IPS-NIHi11 (cell line): Measurements from ENCODE around the gene FREM1.

ENCODE experiments used
- DNase-seq: peaks from one replicate; pipeline ENCODE4 v3.0.0; 2012; ENCODE audit warnings: mixed read lengths, low spot score

Gene FREM1

DNA sequence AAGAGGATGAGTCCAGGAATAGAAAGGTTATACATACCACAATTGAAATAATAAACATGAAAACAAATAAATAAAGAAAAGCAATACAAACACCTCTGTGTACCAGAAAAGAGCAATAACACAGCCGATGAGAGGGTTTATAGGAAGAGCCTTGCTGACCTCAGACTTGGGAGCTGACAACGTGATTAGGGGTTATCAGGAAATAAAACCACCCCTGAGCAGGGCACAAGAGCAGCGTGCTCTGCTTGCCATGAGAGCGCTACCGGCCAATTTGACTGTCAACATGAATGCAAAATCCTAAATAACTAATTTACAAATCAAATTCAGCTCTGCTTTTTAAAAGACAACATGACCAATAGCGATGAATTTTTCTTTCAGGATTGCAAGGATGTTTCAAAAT lies 2.6 kb upstream of the FREM1 start:
- DNase-seq, result no peak

DNA sequence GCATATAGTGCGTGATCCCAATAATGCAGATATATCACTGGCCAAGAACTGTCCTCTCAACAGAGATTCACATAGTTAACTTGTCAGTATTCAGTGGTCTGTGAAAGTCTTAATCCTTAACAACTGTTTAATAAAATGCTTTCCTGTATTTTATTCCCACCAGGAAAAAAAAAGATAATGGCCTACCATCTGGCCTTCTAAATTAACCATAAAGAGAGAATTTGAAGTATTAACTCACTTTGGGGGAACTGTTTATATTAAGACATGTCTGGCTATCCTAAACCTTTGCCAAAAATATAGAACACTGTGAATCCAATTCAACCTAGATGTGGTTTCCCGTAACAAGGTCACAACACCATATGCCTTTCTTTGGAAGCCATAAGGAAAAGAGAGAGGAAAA lies 818 bp upstream of the FREM1 start:
- DNase-seq, result no peak

DNA sequence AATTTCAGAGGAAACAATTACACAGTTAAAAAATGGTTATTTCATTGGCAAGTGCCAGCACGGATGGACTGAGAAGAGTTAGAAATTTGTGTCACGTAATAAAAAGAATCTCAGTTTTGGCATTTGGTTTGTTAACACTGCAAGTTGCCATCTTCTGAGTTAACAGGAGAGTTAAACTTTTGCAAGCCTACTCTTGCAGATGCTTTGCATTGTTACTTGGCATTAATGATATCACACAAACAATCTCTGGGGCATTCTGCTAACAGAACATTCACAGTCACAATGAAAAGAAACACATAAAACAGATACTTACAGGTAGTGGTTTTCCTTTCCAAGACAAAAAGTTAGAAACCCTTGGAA lies 647 bp downstream of the FREM1 start:
- no peak for DNase-seq

DNA sequence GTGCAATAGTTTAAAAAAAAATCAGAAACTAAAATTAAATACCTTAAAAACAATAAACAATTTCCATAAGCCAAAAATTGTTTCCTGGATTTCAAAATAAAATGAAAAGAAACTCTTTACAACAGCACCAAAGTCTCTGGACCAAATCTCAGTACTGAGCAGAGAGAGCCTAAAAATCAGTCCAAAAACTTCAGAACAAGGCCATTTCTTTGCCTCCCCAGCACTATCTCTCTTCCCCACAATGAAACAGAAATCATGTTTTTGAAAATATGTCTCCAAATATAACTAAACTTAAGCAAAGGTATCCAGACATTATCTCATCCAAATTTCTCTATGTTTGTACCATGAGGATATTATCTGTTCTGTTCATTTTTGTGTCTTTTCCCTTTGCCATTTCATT lies 1.0 kb downstream of the FREM1 start:
- no peak for DNase-seq

DNA sequence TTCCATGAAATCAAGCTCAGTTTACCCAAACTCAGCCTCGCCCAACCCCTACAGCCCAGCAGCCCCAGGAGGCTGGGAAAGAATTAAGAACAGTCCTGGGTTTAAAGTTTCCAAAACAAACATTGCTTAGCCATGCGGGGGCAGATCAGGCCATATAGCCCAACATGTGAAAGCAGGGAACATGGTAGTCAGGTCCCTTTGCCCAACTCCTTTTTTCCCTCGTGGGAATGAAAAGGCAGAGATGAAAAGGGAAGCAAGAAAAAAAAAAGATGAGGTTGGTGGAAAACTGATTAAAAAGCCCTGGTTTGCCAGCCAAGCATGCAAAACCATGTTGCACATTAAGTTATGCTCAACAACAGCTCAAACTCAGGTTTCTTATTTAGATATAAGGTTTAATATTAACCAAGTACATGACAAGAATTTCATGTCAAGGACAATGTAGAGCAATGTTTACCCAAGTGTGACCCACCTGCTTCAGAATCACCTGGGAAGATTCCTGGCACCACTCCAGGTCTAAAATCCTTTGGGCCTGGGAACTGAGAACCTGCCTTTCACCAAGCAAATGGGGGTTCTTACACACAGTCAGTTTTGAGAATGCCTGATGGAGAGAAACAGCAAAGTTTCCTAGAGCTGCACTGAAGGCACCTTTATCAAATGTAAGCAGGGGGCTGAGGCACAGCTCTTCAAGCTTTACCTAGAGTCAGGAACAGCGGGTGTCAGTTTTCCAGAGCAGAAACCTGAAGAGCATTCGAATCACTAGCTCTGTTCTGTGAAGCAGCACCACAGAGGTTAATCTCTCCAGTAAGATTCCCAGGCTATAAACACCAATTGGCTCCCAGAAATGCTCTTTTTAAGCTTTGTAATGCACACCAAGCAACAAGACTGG lies 1.7 kb downstream of the FREM1 start:
- DNase-seq, result peak; percentile 41

DNA sequence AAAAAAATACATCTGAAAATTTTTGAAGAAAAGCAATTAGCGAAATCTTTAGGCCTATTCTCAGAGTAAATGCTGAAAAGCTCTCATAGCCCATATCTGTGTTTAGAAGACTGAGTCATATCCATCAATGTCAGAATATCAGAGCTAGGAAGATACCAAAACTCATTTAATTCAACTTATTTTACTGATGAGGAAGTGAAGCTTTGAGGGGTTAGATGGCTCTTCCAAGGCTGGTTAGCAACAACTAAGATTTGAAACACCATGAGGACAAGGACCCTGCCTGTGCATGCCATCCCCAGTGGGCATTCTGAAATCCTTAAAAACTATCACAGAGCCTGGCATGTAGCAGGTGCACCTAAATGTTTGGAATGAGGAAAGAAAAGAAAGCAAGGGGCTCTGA lies 2.5 kb downstream of the FREM1 start:
- DNase-seq, result no peak

DNA sequence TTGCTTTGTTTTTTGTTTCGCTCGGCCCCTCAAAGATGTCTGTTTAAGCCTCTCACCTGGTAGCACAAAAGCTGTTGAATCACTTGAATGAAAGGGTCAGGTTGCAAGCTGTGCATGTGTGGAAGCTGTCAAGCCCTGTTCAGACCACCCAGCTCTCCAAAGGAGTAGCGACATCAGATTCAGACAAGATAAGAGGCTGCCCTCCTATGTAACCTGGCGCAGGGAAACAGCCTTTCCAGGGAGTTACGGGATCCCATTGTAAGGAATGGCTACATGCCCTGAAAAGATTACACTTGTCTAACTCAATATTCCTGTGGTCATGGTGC lies 2.9 kb downstream of the FREM1 start:
- peak; percentile 62 for DNase-seq

DNA sequence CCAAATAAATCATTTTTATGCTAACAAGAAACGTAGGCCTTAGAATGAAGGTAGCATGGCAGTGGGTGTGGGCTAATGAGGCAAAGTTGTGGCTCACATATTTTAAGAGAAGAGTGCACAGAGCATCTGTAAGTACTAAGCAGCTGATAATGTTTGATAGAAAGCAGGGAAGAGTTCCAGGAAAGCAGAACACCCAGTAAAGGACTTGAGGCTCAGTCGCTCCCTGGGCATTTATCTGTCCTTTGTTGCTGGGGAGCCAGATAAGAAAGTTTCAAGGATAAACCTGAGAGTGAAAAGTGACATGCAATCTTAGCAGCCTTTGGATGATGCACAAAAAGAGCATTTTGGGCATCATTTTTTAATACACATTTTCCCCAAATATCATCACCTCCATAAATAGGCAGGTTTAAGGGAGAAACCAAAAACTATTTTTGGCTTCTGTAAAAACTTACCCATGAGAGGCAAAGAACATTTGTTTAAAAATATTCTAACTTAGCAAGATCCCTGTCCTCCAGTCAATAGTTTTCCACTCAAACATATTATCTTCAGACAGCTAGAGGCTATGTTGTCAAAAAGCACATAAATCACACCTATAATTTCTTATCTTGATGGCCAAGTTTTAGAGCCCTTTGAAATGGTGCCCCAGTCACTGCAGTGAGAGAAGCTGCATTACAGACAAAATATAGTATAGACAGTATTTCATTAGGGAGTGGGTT lies 3.4 kb downstream of the FREM1 start:
- no peak for DNase-seq

DNA sequence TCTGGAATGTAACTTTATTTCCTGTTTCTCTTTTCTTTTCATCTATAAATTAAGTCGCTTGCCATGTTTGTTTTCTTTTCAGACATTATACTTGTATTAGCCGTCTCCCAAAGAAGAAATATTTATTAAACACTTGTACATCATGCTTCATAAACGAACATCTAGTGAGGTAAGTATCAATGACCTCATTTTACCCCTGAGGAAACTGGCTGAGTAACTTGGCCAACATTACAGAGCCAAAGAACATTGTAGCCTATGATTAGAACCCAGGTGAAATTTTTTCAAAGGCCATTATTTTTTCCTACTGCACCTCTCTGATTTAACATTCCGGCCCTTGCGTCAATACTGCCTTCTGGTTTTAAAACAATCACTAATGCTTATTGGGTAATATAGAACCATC lies 4.2 kb downstream of the FREM1 start:
- no peak for DNase-seq

DNA sequence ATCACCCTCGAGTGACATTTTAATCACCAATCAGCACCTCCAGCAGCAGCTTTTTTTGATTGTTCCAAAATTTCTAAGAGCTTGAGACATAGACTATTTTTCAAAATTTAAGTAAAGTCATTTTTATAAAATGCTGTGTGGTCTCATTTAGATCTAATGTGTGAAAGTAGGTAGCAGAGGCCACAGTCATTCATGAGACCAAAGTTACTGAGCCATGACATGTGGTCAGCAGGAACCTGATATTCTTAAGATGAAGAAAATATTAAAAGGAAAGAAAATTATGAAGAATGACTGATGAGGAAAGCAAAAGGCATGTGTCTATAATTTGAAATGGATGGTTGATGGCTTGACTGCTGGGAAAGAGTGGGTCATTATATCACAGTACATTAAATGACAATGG lies 7.2 kb downstream of the FREM1 start:
- DNase-seq, result no peak

DNA sequence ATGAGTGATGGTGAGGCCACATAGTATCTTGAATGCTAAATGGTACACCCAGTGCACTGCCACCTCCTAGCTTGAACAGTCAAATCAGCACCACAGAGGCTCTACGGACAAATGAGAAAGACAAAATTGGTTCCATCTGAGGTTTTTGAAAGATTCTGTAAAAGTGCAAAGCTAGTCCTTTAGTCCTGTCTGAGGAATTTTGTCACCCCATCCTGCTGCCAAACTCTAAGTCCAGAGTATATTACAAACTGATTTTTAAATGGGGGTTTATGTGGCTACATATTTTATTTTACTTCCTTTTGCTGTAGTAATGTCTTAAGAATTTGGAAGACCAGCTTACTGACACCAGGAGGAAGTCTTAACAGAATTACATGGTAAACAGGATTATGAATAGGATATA lies 7.7 kb downstream of the FREM1 start:
- no peak for DNase-seq

DNA sequence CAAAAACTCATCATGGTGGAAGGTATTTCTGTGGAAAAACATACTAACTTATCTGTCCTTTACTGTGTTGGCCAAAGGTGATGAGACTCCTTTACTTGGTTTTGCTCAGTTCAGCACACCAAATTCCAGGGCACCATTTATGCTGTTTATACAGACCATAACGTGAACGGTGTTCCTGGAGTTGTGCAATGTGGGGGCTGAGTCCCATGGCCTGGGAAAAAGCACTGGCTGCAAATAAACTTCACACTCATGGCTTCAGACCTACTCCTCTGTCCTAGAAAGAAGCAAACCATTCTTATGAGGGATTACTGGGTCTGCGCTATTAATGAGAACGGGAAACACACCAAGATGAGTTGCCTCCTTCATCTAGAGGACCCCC lies 10.4 kb downstream of the FREM1 start:
- no peak for DNase-seq

DNA sequence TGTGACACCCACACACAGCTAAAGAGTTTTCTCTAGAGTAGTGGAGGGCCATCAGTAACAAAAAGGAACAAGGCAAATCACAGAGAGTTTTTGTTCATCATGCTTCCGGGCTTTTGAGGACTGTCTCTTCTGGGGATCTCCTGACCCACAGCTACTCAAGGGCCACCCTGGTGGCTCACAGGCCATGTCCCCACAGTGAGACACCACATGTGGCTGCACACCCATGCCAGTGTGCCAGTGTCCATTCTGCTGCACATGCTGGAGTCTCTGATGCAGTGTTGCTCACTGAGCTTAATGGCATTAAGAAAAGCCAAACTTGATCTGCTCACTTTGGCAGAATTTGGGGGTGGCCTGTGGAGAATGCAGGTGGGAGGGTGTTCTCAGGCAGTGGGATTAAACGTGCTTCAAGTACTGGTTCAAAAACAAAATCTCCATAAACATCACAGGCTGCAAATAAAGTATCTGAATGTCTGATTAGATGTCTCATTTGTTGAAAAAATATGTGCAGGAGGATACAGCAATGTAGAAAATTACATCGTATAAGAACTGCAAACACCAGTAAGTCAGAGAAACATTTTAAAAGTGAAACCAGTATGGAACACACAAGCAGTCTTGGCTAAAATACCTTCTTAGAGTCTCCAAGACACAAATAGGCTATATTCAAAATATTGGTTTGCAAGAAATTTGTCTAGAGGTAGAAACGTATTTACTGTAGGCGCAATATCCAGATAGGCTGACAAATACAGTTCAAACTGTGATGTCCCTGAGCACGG lies 11.0 kb downstream of the FREM1 start:
- DNase-seq, result no peak

DNA sequence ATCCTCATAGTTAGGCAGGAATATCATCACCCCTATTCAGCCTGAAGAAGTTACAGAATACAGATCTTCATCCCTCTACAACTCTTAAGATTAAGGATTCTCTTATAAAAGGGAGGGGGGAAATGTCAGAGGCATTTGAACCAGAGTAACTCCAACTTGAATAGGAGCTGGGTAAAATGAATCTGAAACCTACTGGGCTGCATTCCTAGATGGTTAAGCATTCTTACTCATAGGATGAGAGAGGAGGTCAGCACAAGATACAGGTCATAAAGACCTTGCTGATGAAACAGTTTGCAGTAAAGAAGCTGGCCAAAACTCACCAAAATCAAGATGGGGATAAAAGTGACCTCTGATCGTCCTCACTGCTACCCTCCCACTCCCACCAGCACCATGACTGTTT lies 14.4 kb downstream of the FREM1 start:
- no peak for DNase-seq

DNA sequence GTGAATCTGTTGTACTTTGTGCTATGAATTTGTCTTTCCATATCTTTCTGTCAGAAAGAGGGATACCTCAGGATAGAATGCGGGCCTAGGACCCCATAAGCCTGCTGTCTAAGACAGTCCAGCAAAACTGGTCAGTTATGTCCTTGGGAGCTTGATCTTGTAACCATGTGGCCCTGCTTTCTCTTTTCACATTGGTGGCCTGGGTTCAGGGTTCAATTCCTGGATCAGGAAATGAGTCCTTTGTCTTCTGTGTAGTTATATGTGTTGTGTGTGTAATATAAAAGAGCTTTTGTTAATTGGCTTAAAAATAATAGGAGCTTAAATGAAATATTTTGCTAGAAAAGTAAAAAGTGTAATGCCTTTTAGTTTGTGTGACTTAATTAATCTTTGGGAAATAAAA lies 16.9 kb downstream of the FREM1 start:
- DNase-seq, result no peak

DNA sequence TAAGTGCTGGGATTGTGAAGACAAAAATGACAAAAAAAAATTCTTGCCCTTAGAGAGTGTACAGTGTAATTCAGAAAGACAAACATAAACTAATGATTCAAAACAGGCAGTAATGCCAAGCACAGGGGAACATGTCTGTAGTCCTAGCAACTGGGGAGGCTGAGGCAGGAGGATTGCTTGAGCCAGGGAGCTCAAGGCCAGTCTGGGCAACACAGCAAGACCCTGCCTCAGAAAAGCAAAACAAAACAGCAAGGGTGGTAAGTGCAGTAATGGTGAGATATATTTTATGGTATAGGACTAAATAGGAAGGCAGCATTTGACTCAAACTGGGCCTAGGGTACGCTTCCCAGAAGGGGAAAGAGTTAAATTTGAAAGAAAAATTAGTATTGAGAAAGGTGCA lies 18.9 kb downstream of the FREM1 start:
- no peak for DNase-seq

DNA sequence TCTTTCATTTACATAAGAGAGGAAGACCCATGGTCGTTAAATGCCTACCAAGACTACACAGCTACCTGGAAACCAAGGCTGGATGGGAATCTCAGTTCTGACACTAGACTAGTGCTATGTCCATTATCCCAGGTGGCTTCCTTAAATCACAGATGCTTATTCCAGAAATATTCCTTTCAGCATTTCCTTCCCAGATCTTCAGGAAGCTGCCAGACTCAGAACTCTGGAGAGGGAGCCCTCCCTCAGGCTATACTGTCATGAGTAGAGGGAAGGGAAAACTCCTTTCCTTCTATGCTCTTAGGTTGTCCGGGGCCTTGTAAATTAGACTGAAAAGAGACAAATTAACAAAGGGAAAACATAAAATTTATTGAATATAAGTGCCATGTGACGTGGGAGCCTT lies 20.8 kb downstream of the FREM1 start:
- no peak for DNase-seq

DNA sequence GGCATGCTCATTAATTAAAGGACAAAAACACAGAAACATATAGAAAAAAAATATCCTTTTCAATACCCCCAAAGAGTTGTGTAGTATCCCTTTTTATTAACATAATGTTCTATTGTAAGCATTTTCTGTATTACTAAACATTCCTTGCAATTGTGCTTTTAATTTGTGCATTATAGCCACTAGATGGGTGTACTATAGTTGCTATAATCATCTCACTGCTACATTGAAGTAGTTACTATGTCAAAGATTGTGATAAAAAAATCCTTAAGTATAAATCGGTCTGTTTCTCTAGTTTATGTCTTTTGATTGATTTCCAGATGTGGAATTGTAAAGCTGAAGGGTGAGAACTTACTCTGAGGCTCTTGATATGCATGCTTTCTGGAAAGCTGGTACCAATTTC lies 21.4 kb downstream of the FREM1 start:
- no peak for DNase-seq

DNA sequence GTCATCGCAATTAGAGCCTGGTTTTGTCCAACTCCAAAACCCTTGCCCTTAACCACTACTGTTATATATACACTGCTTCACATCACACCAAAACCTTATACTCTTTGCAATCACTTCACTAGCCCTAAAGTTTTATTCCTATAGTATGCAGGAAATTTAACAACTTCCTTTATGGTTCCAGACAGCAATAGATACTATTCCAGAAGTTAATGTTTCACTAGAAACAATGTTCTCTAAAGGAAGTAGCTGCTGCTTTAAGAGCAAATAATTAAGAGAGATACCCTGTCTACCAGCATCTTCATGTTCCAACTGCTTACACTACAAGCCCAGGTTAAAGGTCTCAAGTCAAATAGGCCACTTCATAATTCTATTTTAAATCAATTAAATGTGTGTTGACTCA lies 22.0 kb downstream of the FREM1 start:
- no peak for DNase-seq

DNA sequence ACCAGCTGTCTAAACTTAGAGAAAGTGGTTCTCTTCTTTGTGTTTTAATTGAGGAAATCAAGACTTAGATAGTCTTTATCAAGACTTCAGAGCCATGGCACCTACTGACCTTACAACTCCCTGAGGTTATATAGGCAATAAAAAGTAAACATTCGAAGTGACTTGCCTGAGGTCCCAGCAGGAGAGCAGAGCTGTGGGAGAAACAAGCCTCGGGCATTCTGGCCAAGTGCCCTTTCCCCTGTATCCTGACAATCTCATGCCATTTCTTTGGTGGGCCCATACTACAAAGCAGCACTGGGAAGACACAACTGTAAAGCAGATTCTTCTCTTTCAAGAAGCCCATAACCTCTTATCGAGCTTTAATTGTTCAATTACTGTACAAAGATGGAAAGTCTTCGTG lies 23.1 kb downstream of the FREM1 start:
- DNase-seq, result no peak

DNA sequence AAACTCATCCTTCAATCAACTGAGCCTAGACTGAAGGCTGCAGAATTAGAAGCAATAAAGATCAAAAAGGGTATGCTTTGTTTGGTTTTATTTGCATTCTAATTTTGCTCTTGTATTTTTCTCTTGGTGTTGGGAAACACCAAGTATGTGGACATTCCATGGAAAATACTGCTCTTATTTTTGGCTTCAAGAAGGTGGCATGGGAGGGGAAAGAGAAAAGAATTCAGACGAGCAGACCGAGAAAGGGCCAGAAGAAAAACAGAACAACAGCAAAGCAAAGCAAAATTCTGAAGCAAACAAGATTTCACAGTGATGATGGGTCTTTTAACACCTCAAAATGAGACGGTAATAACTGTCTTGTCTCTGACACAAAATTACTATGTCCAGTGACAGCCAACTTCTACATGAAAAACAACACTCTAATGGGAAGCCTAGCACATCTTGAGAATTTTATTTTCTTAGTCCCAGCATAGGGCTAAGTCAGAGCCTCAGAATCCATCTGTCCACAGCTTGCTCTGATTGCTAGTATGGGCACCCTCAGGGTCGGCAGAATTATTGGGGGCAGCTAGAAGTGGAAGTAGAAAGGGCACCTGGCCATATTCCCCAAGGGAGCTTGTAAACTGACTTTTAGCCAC lies 26.8 kb downstream of the FREM1 start:
- DNase-seq, result no peak

DNA sequence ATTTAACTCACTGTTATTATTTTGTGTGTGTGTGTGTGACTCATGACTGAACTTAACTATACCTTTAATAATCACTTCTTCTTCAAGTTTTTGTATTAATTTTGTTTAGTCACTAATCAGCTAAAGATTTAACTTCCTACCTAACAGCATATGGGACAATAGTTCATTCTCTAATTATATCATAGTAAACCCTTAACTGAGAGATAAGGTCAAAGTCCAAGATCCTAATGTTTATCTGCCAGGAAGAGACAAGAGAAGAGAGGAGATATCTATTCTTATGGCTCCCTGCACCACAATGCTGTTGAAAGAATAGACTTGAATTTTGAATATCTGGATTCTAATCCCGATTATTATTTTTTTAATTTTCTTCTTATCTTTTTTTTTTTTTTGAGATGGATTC lies 28.1 kb downstream of the FREM1 start:
- no peak for DNase-seq

DNA sequence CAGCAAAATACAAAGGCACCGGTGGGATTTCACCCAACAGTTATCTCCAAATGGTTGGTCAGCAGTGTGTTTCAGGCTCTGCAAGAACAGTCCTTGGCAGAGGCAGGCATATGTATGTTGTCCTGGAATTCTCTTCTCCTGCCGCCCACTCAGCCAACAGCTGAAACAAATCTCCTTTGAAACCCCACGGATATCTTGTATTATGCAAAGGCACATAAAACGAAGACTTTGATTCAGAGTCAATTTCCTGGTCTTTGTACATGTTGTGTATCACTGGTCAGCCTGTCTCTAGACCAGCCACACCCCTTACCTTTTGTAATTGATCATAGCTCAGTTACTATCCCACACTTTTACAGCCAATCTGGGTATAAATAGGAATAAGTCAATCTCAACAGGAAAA lies 29.2 kb downstream of the FREM1 start:
- no peak for DNase-seq
